ENCODE measurements around the gene BASP1.

DNA sequence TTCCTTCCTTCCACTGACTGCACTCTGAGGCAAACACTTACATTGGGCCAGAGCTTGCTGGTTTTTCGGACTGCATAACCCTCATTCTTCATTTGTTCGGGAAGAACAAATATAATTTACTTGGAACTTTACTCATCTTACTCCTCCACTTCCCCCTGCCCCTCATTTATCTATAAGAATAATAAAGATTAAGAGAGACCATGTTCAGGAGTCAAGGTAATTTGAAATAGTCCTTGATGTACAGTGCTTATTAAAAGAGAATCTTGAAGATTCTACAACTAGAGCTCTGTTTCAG lies 65.6 kb downstream of the BASP1 start:
- TF ChIP-seq CTCF (tag by site-specific recombination; IDR thresholded peaks at IDR 0.05) (no peak), ZNF292 (tag by site-specific recombination; IDR thresholded peaks at IDR 0.05; ENCODE audit: borderline replicate concordance, low read depth) (no peak), SP2 (tag by site-specific recombination; IDR thresholded peaks at IDR 0.05) (no peak), ZNF777 (tag by site-specific recombination; IDR thresholded peaks at IDR 0.05; ENCODE audit: borderline replicate concordance) (no peak), ZNF211 (tag by site-specific recombination; IDR thresholded peaks at IDR 0.05; ENCODE audit: low read depth) (no peak)

Measured in HEK293 (cell line).